Endothelial cell of umbilical vein (primary cell): ENCODE results near the gene MRPL55. TPM values are rescaled to one million over a fixed set of nuclear protein-coding genes. Genes with fewer than 3 reads are reported as not detected.

Experiments
- BruUV-seq: library from RNA; stranded (reverse); fragments of 400-500 nt; replicated peaks from 2 replicates; lab custom pipeline; 2021; lab: Mats Ljungman, UMichigan
- CTCF ChIA-PET: fragments of 300-600, 350-600 bp; sonication (Branson Sonifier 250); formaldehyde crosslinking; loops from one replicate; lab custom pipeline; 2021; ENCODE audit warnings: antibody characterized with exemption, inconsistent platforms; lab: Charles Lee
- POLR2A ChIA-PET: fragments of 300-600, 350-600 bp; sonication (Branson Sonifier 250); formaldehyde crosslinking; loops from one replicate; lab custom pipeline; 2021; ENCODE audit warnings: antibody characterized with exemption, inconsistent platforms; lab: Charles Lee
- DNase-seq: peaks from one replicate; pipeline ENCODE4 v3.0.0-alpha.2; 2011; ENCODE audit warnings: low read depth, low spot score
- FAIRE-seq: peaks from 2 replicates; lab custom pipeline; 2011; peaks lifted over from hg19 to GRCh38; lab: Jason Lieb, UNC
- H2AFZ ChIP-seq: 2 replicates; pipeline ENCODE4 v1.6.0; 2012; ENCODE audit warnings: low read depth, low read length, control low read depth, inconsistent platforms
- H3K27ac ChIP-seq: 2 replicates; pipeline ENCODE4 v1.5.1; 2011; ENCODE audit warnings: low read depth, mild to moderate bottlenecking, control low read depth, low read length, moderate library complexity; ENCODE audit not compliant: insufficient read depth
- H3K27me3 ChIP-seq, 2 experiments: 2 replicates each; pipeline versions ENCODE4 v1.6.0 to v1.6.1; 2011; ENCODE audit warnings: low read length in 2 of 2, mixed read lengths in 1 of 2; ENCODE audit not compliant: control insufficient read depth in 2 of 2, insufficient read depth in 2 of 2
- H3K36me3 ChIP-seq, 2 experiments: 2 replicates in 1 of 2; 3 replicates in 1 of 2; pipeline ENCODE4 v1.5.1; 2011; ENCODE audit warnings: low read length in 2 of 2, mild to moderate bottlenecking in 1 of 2, moderate library complexity in 1 of 2; ENCODE audit not compliant: control insufficient read depth in 2 of 2, insufficient read depth in 2 of 2; ENCODE audit errors: extremely low read depth in 1 of 2
- H3K4me1 ChIP-seq: 3 replicates; pipeline ENCODE4 v1.5.1; 2011; ENCODE audit warnings: mild to moderate bottlenecking, low read length; ENCODE audit not compliant: control insufficient read depth, insufficient read depth; ENCODE audit errors: extremely low read depth
- H3K4me2 ChIP-seq: 2 replicates; pipeline ENCODE4 v1.6.1; 2011; ENCODE audit warnings: low read length, control low read depth, mixed read lengths; ENCODE audit not compliant: insufficient read depth
- H3K4me3 ChIP-seq, 3 experiments: fragments of 200-600 bp in 1 of 3; sonication (generic), shearing (Covaris generic) in 1 of 3; replicated peaks in 1 of 3; 2 replicates each; pipeline ENCODE4 v1.5.1; 2011 to 2016; ENCODE audit warnings: control low read depth in 3 of 3, low read length in 3 of 3, mild to moderate bottlenecking in 2 of 3, inconsistent platforms in 1 of 3, low read depth in 1 of 3, moderate library complexity in 1 of 3; ENCODE audit not compliant: insufficient read depth in 1 of 3
- H3K79me2 ChIP-seq: 2 replicates; pipeline ENCODE4 v1.6.0; 2012; ENCODE audit warnings: low read length, inconsistent platforms; ENCODE audit not compliant: control insufficient read depth, insufficient read depth
- H3K9ac ChIP-seq: replicated peaks from 2 replicates; pipeline ENCODE3; 2011; ENCODE audit warnings: low read length, control low read depth; ENCODE audit not compliant: insufficient read depth; ENCODE audit errors: extremely low read depth
- H3K9me1 ChIP-seq: replicated peaks from 3 replicates; pipeline ENCODE4 v1.6.0; 2011; ENCODE audit warnings: mild to moderate bottlenecking, low read length; ENCODE audit not compliant: control insufficient read depth, insufficient read depth; ENCODE audit errors: extremely low read depth
- H3K9me3 ChIP-seq: replicated peaks from 2 replicates; pipeline ENCODE4 v1.5.1; 2012; ENCODE audit warnings: low read length, inconsistent platforms; ENCODE audit not compliant: control insufficient read depth, insufficient read depth
- H4K20me1 ChIP-seq: replicated peaks from 2 replicates; pipeline ENCODE3; 2011; ENCODE audit warnings: mild to moderate bottlenecking, low read length; ENCODE audit not compliant: control insufficient read depth, insufficient read depth; ENCODE audit errors: extremely low read depth
- CTCF ChIP-seq, 2 donors: IDR thresholded peaks; 1 replicate in 1 of 2; 2 replicates in 1 of 2; pipeline ENCODE4 v1.5.1; 2011; ENCODE audit warnings: low read length in 2 of 2, mild to moderate bottlenecking in 2 of 2, moderate library complexity in 2 of 2, control low read depth in 1 of 2, inconsistent platforms in 1 of 2, low read depth in 1 of 2; ENCODE audit not compliant: insufficient read depth in 1 of 2; ENCODE audit errors: extremely low read depth in 1 of 2
- EZH2 ChIP-seq: IDR thresholded peaks from 2 replicates; pipeline ENCODE4 v1.6.1; 2012; ENCODE audit warnings: borderline replicate concordance, low read depth, mild to moderate bottlenecking, moderate library complexity, low read length, inconsistent platforms; ENCODE audit not compliant: severe bottlenecking
- FOS ChIP-seq: IDR thresholded peaks from 2 replicates; pipeline ENCODE4 v1.6.1; 2011; ENCODE audit warnings: mild to moderate bottlenecking, low read length, moderate library complexity, borderline replicate concordance; ENCODE audit not compliant: insufficient read depth
- GATA2 ChIP-seq: IDR thresholded peaks from 2 replicates; pipeline ENCODE4 v1.7.0; 2011; ENCODE audit warnings: low read depth, mild to moderate bottlenecking, moderate library complexity, mixed read lengths, low read length; ENCODE audit not compliant: insufficient read length, insufficient read depth
- JUN ChIP-seq: IDR thresholded peaks from 2 replicates; pipeline ENCODE4 v1.6.1; 2011; ENCODE audit warnings: borderline replicate concordance, low read depth; ENCODE audit not compliant: insufficient read length, insufficient read depth
- MYC ChIP-seq: IDR thresholded peaks from one replicate; pipeline ENCODE4 v1.6.1; 2011; ENCODE audit warnings: mild to moderate bottlenecking, low read depth, low read length
- POLR2A ChIP-seq: IDR thresholded peaks from 2 replicates; pipeline ENCODE4 v1.6.1; 2012; ENCODE audit warnings: low read depth, mild to moderate bottlenecking, control low read depth, low read length
- POLR2AphosphoS5 ChIP-seq: IDR thresholded peaks from 2 replicates; pipeline ENCODE4 v1.6.1; 2012; ENCODE audit warnings: low read depth, mild to moderate bottlenecking, control low read depth, low read length, moderate library complexity; ENCODE audit not compliant: insufficient read depth
- dilution Hi-C: fragments of 300-500 bp; cut with MboI; formaldehyde crosslinking; loops from one replicate; pipeline ENCODE4 v1.15.0; 2019; ENCODE audit warnings: low sequenced_read_pairs; ENCODE audit not compliant: extremely low pct_ligation_motif_present
- intact Hi-C: fragments of 100-400 bp; cut with micrococcal nuclease; formaldehyde crosslinking; loops from one replicate; pipeline ENCODE4 v1.10.0; 2022
- polyA plus RNA-seq, 4 experiments: library from polyadenylated mRNA; depleted of rRNA in 3 of 4; stranded (reverse) in 3 of 4; unstranded in 1 of 4; fragments of >200 nt; gene quantifications; 2 replicates each; pipeline versions ENCODE4 v1.2.1 to v1.2.3, GENCODE V29; 2011 to 2012; ENCODE audit warnings: missing spikeins in 1 of 4
- total RNA-seq: library from RNA; stranded (reverse); gene quantifications from 2 replicates; pipeline ENCODE4 v1.2.3, GENCODE V29; 2021
- TF ChIP-seq, protein P1 (sequence below): IDR thresholded peaks from 2 replicates; pipeline ENCODE4 v1.6.1; 2011; ENCODE audit not compliant: insufficient read depth, insufficient read length

MRPL55 gene
- total and polyA plus RNA-seq, 2 donors (not counting 3 experiments of a cell fraction or from before 2014, with no cell fraction given) = 58.7 to 155 TPM

- FAIRE-seq = no peak
- dilution Hi-C loops = no loop called here
- CTCF ChIA-PET = interaction anchor here (1.2 to 4.0 kb wide), 3 partner anchors 10 to 132 kb away, joined by 3 to 43 read pairs (median 4); partner anchors contain the start of gene IBA57
Observed at GRCh38 chr1:228131766-228132165, 22.7 kb upstream of the MRPL55 start.

More at GRCh38 chr1:228131766-228132165, 22.7 kb upstream of the MRPL55 start:
- intact Hi-C loops = loop anchor here (1.0 to 10.0 kb wide), 7 partner anchors 49 to 384 kb away; no protein-coding TSS in a partner anchor
- Histone ChIP-seq H3K36me3 (no peaks in the 10 kb centered on the region), H4K20me1 (no peaks in the 10 kb centered on the region), H3K9ac (no peak overlapping the region), H2AFZ (no peak overlapping the region), H3K9me1 (no peaks in the 10 kb centered on the region), H3K27me3 (peaks cover 16 to 19% of the 10 kb centered on the region in 2 experiments), H3K9me3 (no peaks in the 10 kb centered on the region), H3K79me2 (no peaks in the 10 kb centered on the region), H3K4me3 (no peak overlapping the region), H3K4me1 (no peaks in the 10 kb centered on the region), H3K27ac (no peak overlapping the region), H3K4me2 (no peak overlapping the region)
- POLR2A ChIA-PET = no interaction called here
- no peak for TF ChIP-seq POLR2A
- no peak for TF ChIP-seq EZH2
- TF ChIP-seq MYC = no peak
- no peak for TF ChIP-seq FOS
- no peak for TF ChIP-seq GATA2
- TF ChIP-seq, protein P1, sequence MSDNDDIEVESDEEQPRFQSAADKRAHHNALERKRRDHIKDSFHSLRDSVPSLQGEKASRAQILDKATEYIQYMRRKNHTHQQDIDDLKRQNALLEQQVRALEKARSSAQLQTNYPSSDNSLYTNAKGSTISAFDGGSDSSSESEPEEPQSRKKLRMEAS = no peak
- TF ChIP-seq JUN = no peak
- no peak for TF ChIP-seq CTCF (IDR thresholded peaks at IDR 0.05; ENCODE audit: extremely low read depth in 1 of 2, insufficient read depth in 1 of 2, low read depth in 1 of 2, low read length in 2 of 2)
- no peak for TF ChIP-seq POLR2AphosphoS5
- no TSS peak for BruUV-seq
- no peak for DNase-seq
